Esophagus squamous epithelium (tissue), 4 donors: ENCODE measurements around the gene TMEM131L.

ENCODE experiments used
- CTCF ChIP-seq, 6 experiments: fragments of 450-650 bp in 4 of 6; fragments of 200-600 bp in 2 of 6; sonication (generic) in 2 of 6; IDR thresholded peaks; one replicate each; pipeline ENCODE4 v1.5.1; 2016 to 2019; ENCODE audit warnings: antibody characterized with exemption in 6 of 6, mild to moderate bottlenecking in 4 of 6, moderate library complexity in 4 of 6
- POLR2A ChIP-seq, 4 donors: fragments of 450-650 bp; IDR thresholded peaks; one replicate each; pipeline ENCODE4 v1.6.1; 2017; ENCODE audit warnings: antibody characterized with exemption in 4 of 4, mild to moderate bottlenecking in 4 of 4, moderate library complexity in 3 of 4

GRCh38 chr4:153468587-153468986 is 2.4 kb downstream of the TMEM131L start:
- TF ChIP-seq POLR2A (IDR thresholded peaks at IDR 0.05): no peak
- TF ChIP-seq CTCF (IDR thresholded peaks at IDR 0.05): no peak
